DMS79 treated with DMSO at 0.1 percent for 48 hours (cell line): ENCODE results near the gene HOXD8.

Source experiments
- DNase-seq: peaks from one replicate; lab custom pipeline; 2025; lab: John Stamatoyannopoulos, UW

Gene HOXD8

DNA sequence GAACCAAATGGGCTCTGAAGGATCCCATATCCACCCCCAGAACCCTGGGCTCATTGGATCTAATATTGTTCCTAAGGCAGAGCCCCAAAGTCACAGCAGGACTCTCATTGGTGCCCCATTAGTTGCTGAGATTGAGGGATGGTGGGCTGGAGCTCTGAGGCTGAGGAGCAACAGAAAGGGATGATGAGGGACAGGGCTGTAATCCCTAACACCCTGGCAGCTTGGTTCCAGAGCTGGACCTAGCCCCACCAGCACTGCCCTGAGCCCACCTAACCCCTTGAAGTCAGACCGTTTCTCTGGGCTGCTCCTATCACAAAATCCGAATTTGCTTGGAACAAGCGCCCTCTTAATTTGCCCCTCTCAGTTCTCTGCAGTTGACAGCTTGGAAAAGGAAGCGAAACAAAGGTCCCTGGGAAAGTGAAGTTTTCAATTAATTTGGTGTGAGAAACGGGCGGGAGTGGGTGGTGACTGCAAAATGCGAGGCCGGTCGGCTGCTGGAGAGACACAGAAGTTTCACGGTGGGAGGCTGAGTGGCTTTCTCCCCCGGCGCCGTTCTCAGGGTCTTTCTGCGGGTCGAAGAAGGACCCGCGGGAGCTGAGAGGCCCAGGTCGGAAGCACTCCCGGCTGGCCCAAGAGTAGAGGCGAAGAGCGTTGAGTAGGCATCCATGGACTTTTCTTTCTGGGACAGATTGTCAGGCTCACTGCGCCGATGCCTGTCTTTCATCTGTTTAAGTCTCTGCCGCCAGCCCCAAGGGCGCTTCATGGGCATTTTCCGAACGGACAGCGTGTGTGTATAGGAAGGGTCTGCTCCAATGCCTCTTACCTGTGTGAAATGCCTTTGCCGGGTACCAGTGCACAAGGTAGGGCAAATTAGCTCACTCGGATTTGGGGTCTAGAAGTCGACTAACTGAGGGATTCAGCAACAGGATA is 37.9 kb upstream of the HOXD8 start:
- DNase-seq, result no peak

DNA sequence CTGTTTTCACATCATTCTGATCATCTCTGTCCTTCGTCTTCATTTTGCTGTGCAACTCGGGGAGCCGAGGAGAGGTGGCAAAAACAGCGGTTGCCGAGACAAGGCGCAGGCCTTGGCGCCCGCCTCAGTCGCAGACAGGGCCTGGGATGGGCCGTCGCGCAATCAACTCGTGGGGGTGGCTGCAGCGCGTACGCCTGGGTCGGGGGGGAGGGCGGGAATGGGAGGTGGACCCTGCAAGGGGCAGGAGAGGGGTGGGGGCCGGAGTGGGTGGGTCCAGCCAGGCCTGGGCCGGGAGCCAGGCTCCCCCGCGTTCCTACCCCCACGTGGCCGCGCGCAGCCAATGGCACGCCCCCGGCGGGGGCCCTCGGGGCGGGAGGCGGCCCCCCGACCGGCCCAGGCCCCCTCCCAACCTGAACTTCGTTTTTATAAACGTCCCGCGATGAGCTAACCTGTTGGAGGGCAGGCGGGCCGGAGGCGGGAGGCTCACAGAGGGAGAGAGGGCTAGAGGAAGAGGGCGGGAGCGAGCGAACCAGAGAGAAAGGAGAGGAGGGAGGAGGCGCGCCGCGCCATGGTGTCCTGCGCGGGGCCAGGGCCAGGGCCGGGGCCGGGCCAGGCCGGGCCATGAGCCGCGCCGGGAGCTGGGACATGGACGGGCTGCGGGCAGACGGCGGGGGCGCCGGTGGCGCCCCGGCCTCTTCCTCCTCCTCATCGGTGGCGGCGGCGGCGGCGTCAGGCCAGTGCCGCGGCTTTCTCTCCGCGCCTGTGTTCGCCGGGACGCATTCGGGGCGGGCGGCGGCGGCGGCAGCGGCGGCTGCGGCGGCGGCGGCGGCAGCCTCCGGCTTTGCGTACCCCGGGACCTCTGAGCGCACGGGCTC is 37.0 kb upstream of the HOXD8 start, which contains the start of gene HOXD13:
Gene HOXD13 (plus strand): TSS at position 452 of the 875 bp plus-strand sequence. CDS start 170 bp downstream, at position 622.
- no peak for DNase-seq

DNA sequence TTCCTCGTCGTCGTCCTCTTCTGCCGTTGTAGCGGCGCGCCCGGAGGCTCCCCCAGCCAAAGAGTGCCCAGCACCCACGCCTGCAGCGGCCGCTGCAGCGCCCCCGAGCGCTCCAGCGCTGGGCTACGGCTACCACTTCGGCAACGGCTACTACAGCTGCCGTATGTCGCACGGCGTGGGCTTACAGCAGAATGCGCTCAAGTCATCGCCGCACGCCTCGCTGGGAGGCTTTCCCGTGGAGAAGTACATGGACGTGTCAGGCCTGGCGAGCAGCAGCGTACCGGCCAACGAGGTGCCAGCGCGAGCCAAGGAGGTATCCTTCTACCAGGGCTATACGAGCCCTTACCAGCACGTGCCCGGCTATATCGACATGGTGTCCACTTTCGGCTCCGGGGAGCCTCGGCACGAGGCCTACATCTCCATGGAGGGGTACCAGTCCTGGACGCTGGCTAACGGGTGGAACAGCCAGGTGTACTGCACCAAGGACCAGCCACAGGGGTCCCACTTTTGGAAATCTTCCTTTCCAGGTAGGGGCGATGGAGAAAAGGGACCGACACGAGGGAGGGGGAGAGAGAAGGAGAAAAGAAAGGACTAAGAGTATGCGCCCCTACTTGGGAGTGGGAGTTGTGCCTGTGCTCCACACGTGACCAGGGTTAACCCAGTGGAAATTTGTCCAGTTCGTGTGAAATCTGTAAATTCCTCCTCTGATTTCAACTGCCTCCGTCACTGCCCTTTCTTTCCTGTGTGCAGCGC is 36.2 kb upstream of the HOXD8 start:
- no peak for DNase-seq

DNA sequence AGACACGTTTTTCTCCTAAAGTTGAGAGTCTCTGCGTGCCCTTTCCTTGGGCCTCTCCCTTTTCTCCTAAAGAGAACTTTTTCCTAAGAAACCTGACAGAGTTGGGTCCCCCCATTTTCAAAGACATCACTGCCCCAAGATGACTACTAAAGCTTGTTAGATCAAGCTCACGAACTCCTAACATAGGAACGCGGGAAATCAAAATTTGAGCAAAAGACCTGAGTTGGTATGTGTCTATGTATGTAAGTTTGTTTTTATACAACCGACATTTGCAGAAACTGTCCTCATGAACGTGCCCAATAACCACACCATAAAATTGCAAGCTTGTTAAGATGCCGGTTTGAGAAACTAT is 35.6 kb upstream of the HOXD8 start:
- no peak for DNase-seq

DNA sequence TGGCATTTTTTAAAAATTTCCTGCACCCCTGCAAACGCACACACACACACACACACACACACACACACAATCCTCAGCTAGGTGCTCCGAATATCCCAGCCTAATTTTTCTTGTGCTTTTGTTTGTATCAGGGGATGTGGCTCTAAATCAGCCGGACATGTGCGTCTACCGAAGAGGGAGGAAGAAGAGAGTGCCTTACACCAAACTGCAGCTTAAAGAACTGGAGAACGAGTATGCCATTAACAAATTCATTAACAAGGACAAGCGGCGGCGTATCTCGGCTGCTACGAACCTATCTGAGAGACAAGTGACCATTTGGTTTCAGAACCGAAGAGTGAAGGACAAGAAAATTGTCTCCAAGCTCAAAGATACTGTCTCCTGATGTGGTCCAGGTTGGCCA is 35.2 kb upstream of the HOXD8 start:
- DNase-seq, result no peak

DNA sequence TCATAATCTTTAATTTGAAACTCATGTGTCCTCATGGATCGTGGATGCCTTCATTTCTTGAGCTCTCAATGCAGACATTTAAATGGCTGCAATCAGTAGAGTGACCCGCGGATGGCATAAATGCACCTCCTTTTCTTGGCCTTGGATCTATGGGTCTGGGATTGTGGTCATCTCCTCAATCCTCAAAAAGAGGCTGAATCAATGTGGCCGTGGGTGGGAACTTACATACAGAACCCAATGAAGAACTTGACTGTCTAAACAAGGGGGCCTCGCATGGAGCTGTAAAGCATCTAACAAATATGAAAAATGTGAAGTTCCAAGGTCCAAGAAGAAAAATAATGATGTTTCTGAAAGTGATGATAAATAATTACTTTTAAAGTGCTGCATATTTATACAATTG is 34.1 kb upstream of the HOXD8 start:
- DNase-seq, result no peak

DNA sequence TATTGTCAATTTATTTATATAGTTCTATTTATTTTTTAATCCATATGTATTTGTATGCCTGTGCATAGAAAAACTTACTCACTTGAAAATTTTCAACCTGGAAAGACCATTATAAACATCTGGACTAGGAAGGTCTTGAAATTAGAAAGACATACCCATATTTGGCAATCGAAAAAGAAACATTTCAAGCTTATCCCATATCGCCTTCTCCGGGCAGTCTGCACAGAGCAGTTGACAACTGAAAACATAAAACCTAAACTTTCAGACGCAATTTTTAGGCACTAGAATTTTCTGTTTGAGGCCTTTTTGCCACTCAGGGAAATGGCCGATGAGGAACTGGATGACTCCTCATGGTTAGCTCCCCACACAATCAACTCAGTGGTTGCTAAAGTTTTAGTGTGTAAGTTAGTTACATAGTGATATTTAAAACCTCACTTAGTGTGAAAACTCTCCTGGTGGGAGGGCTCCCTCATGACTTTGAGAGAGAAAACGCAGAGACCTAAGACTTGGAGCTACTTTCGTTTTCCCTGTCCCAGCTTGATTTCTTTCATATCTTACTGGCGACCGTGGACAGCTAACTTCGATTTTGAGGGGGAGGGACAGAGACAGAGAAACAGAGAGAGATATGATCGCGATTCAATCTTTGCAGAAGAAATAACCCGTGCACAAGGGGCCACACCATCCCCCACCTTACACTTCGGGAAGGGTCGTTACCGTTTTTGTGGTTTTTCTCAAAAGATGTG is 33.1 kb upstream of the HOXD8 start:
- peak; percentile 39 for DNase-seq

DNA sequence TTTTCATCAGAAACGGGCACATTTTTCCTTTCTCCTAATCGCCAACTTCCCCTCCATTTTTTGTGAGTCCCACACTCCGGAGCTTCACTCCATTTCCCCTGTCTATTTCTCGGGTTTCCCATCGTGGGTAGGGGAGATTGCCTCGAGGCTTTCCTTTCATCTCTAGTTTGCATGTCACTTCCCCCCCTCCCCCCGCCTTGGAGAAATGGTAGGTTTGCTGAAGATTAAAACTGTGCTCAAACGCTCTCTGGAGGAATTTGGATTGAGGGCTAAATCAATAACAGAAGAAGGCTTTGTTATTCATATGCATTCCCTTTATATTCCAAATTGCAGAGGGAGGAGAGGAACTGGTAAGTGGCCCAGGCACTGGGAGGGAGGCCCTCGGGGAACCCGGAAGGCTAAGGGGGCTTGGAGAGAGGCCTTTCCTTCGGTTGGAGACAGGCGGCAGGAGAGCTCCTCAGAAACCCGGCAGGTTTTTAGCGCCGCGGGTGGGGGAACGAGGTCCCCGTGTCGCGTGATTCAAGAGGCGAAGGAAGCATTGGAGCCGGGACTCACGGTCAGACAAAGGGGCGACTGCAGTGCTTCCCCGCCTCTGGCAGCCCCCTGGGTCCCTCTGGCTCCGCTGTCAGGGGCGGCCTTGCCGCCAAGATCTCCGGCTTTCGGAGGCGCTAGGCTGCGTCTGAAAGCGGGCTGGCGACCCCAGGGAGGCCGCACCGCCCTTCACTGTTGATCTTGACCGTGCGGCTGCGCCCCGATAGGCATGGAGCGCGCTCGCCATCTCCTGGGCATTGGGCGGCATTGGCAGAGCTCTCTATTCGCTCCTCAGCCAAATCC is 32.3 kb upstream of the HOXD8 start:
- DNase-seq, result peak; percentile 95

DNA sequence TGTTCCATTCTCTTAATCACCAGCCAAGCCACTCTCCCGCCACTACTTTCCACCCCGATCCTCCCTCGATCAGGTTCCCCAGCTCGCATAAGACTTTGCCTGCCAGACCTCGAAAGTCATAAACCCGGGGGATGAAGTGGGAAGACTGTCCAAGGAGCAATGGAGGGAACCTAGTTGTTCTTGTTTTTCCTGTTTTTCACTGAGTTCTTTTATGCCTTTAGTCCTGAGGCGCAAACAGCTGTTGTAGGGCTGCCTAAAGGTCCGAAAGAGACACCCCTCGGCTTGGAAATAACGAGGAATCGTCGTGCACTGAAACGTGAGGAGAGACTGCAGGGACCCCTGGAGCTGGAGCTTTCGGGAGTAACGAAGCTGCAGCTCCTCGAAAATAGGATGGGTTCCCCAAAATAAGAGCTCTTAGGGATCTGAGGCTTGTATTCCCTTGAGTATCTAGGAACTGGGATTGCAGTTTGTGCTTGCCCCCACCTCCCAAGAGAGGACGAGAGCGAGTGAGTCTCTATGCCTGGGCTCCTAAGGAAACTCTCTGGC is 31.6 kb upstream of the HOXD8 start:
- peak; percentile 75 for DNase-seq

DNA sequence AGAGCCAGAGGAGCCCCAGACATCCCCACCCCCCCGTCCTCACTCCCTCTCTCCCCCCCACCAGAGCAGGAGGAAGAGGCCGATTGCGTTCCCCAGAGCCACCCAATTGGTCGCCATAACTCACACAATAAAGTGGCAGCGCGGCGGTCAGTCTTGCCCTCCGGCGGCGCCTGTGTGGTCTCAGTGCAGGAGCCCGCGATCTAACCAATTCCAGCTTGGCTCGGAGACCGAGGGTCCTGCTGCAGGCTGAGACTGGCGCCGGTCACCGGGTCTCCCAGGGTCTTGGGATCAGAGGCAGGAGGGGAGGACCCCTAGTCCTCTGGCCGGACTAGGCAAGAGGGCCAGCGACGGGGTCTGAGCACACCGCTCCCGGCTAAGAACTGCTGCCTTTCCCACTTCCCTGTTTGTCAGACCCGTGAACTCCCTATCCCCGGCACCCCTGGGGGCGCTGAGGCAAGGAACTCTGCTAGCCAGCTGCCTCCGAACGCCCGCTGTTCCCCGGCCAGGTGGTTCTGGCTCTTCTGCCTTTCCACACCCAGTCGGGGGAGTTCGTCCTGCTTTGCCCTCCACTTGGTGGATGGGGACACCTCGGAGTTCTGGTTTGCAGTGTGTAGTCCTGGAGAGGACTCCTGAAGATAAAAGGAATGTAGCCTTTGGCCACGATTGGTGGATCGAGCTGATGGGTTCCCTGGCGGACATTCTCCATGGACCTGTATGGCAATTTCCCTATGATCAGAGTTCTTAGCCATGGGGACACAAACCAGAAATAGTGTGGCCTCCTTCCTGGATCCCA is 30.9 kb upstream of the HOXD8 start:
- DNase-seq, result peak; percentile 64

DNA sequence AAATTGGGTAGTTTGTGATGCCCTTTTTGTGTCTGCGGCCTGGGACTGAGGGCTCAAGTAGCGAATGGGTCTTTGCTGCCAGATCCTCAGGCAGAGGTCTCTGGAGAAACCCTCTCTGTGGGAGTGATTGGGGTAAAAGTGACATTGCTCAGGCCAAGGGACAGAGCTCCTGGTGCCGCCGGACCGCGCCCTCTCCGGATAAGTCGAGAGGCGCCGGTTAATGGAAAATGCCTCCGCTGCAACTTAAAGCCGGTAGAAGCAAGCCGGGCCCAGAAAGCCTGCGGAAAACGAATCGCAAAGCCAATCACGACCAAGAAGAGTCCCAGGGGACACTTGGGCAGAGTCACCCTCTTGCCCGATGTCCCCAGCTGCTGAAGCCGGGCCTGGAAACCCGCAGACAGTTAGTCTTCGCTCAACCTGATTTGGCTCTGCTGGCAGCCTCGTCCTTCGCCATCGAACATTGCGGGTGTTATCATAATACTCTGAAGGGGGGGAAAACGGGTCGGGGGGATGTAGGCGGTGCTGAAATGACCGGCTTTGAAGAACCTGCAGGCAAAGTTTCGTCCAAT is 30.3 kb upstream of the HOXD8 start:
- DNase-seq, result no peak

DNA sequence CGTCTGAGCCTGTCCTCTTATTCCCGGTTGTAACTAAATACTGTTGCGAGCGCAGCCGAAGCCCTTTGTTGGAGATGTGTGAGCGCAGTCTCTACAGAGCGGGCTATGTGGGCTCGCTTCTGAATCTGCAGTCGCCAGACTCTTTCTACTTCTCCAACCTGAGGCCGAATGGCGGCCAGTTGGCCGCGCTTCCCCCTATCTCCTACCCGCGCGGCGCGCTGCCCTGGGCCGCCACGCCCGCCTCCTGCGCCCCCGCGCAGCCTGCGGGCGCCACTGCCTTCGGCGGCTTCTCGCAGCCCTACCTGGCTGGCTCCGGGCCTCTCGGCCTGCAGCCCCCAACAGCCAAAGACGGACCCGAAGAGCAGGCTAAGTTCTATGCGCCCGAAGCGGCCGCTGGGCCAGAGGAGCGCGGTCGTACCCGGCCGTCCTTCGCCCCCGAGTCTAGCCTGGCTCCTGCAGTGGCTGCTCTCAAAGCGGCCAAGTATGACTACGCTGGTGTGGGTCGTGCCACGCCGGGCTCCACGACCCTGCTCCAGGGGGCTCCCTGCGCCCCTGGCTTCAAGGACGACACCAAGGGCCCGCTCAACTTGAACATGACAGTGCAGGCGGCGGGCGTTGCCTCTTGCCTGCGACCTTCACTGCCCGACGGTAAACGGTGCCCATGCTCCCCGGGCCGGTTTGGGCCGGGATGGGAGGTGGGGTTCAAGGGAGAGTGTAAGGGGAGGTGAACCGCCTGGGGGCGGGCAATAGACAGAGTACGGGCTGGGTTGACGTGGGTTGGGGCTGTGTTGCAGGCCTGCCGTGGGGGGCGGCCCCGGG is 29.6 kb upstream of the HOXD8 start, which contains the start of gene HOXD12:
Gene HOXD12 (plus strand): TSS at position 68 of the 819 bp plus-strand sequence. CDS start 7 bp downstream, at position 75.
- no peak for DNase-seq

DNA sequence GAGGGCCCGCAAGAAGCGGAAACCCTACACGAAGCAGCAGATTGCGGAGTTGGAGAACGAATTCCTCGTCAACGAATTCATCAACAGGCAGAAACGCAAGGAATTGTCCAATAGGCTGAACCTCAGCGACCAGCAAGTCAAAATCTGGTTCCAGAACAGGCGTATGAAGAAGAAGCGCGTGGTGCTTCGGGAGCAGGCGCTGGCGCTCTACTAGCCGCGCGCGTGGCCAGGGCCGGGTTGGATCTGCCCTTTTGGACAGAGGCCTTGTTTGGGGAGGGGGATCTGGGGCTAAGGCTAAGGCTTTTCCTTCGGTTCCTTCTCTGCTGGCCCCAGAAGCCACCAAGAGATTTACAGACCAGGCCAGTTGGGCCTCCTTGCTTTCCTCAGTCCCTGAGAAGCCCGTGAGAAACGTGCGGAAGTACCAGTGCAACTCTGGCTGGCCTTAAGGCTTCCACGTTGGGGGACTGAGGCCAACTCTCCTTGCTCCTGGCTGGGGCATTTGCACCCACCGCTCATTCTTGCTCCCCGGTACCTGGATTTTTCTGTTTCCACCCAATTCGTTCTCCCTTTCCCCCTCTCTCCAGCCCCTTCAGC is 28.9 kb upstream of the HOXD8 start:
- DNase-seq, result no peak

DNA sequence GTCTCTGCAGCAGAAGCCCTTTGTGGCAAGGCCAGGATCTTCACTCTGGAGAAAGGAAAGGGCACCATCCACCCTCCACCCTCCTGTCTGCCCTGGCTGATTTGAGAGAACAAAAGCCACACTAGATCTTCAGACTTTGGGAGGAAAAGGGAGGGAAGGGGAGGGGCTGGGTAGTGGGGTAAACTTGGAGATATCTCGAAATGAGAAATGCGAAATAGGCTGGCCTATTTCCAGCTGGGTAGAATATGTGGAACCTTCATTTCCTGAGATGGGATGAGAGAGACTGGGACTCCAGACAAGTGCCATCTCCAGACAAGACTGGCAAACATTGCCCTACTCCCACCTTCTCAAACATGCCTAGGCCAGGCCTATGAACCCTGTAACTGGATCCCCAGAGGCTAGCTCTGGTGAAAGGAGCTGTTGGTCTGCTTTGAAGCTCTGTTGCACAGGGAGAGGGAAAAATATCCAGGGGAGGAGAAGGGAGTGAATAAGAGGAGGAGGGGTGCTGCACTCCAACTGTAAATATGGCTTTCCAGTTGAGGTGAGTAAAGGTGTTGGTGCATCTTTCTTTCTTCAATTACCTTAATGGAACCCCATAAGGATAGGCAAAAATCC is 28.2 kb upstream of the HOXD8 start:
- peak; percentile 39 for DNase-seq

DNA sequence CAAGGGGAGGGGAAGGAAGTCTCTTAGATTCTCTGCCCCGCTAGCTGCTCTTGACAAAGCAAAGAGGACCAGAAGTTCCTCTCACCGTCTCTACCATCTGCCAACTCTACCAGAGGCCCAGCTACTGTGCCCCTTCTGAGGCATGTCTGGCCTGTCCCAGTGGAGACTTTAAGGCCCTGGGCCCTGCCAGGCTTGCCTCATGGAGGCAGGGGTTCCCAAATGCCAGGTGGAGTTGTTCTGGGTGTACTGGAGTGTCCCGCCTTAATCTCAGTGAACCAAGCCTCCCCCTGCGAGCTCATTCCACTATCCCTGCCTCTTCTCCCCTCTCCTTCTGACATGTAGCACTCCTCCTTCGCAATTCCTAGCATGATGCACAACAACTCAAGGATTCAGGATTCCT is 27.7 kb upstream of the HOXD8 start:
- DNase-seq, result no peak

DNA sequence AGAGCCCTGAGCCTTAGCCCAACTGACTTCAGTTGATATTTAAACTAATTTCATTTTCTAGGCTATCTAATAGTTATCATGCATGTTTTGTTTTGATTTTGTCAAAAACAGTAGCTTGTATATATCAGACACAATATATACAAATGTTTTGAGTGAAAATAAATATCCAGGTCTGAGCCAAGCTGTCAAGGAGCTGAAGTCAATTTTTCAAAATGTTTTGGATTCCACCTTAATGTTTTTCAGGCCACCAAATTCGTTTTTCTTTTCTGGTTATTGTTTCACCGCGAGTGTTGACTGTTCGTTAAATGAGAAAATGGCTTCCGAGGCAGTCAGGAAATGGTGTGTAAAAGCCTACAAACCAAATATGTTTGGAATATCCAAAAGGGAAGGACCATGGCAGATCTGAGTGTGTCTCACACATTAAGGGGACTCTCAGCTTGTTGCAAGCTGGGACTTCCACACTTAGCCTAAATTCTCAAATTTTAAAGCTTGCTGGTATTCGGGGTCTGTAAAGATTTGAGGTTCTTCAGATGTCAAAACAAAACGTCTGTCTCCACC is 27.1 kb upstream of the HOXD8 start:
- DNase-seq, result no peak

DNA sequence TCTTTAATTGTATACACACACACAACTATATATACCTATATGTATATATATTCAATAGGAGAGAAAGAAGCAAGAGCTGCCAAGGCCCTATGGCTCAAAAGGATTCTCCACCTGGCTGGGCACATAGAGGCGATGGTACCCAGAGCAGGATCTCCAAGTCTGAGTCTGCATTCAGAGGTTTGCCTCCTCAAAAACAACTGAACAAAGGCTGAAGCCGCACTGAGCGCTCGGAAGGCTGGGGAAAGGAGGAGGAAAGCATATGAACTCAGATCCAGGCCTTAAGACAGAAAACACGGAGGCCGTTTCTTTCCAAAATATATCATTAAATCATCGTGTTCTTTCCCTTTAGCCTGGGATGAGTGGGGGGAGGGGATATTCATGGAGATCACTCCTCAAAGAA is 26.3 kb upstream of the HOXD8 start:
- DNase-seq, result no peak
